NCI-H524 (cell line): ENCODE results near the gene POLR1D.
"Not testable (repeated sequence)": the region's sequence is repeated elsewhere in the genome, so short reads cannot be mapped to it uniquely, and the experiment has no call there.

Source experiments
- DNase-seq, 2 experiments: peaks; one replicate each; lab custom pipeline; 2025; lab: John Stamatoyannopoulos, UW

Gene POLR1D

GRCh38 chr13:27617881-27618321, 3.8 kb upstream of the POLR1D start:
- DNase-seq: no peak

DNA sequence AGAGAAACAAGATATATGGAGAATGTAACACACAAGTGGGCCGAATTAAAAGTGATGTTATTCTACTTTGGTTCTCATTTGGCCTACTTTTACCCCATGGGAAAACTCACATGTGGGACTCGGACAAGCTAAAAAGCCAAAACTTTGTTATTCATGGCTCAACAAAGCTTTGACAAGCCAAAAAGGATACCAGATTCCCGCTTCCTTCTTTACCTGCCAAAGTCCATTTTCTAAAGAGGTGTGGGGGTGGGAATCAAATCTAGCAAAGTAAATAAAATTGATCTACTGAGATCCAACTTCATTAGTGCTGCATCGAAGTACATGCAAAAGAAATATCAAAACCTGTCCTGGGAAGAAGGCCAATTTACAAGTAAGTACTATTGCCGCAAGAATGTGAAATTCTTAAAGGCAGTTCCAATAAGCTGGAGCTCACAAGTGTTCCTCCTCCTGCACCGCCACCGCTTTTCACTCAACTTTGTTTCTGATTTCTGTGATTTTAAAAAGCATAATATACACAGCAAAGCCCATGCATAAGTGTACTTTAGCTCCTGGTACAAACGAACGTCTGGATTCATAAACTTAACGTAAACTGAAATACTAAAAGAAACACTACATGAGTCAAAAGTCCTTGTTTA, 2.5 kb upstream of the POLR1D start:
- no peak for DNase-seq

GRCh38 chr13:27619728-27620376, 1.8 kb upstream of the POLR1D start:
- DNase-seq: peak; percentile 14 to 61

DNA sequence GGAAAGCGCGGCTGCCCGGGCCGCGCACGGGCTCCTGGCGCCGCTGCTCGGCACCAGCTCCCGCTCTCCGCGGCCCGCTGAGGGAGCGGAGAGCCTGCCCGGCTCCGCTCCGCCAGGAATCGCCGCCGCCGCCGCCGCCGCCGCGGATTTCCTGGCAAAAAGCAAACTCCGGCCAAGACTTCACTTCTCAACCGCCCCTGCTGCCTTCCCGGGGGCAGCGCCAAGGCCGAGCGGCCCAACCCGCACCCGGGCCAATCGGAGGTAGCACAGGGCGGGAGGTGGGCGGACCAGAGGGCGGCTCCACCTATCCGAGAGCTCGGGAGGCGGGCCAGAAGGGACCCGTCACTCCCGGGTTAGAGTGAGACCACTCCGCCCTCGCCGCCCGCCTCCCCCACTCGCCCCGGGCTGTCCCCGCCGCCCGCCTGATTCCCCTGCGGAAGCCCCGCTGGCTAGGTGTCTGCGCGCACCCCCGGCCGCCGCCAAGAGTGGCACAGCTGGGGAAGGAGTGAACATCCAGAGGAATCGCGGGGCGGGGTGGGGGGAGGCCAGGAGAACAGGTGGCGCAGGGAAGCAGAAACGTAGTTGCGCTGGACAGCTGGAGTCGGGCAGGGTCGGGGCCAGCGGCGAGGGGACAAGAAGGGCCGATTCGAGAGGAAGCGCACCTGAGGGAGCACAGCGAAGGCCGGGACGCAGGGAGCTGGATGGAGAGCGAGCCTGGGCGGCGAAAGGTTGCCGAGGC, 1.1 kb upstream of the POLR1D start, which contains the start of gene LNX2:
TSS of gene LNX2 (minus strand) at position 153 of the 739 bp plus-strand sequence. CDS start 38,826 bp downstream, outside the sequence.
- DNase-seq: peak; percentile 97 to 98

DNA sequence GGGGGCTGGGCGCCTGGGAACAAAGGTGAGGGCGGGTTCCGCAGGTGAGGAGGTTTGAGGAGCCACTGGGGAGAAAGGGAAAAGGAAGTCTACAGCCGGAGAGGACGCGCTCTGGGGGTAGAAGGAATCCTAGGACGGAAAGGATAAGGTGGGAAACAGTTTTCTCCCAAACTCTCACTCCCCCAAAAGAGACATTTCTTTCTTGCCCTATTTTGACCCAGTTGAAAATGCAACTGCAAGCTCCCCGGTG, 651 bp upstream of the POLR1D start:
- no peak for DNase-seq

DNA sequence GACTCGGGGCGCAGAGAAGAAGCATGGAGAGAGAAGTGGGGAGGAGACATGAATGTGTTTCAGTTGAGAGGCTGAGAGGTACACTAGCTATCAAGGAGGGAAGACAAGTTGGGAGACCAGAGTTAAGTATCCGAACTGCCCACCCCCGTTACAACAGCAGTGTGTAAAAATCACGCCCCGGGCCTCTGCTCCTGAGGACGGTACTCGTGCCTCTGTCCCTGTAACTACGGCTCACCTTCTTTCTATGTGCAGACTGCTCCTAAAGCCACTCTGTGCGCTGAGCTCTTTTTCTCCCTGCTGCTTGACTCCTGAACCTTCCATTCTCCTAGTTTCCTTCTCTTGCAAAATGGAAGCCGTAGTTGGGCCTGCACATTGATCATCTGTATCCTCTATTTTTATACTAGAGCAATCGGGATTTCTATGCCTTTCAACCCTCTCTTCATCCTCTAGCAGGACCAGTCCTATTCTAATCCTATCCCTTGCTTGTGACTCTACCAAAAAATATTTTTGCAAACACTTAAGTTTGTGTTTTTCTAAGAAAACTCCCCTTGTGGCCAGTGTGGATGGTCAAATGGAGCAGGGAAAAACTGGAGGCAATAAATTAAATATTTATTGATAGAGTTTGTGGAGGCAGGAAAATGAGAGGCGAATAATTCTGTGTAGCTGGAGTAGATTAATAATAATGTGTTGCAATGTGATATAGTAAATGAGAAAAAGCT, 569 bp downstream of the POLR1D start:
- DNase-seq: peak; percentile 49 to 57

GRCh38 chr13:27622881-27623280, 1.2 kb downstream of the POLR1D start:
- DNase-seq: no peak

- DNase-seq: no peak
Measured at GRCh38 chr13:27624071-27624470, 2.4 kb downstream of the POLR1D start.

DNA sequence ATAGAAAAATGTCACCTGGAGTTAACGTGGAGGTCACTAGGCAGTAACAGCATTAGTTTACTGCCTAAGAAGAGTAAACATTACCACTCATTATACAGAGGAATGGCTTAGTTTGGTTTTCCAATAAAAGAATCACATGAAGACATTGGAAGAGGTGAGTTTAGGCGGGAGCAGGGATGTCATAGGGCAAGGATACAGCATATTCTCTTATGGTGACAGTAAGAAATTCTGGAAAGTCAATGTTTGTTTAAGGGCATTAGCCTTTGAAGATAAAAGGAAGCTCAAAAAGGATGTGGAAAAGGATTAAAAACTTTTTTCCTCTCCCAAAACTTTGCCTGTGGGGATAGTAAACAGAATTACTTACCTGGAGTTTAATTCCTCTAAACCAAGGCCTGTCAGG, 4.1 kb downstream of the POLR1D start:
- DNase-seq: no peak

- DNase-seq: no peak
Measured at GRCh38 chr13:27627380-27627779, 5.7 kb downstream of the POLR1D start.

- DNase-seq: no peak
Measured at GRCh38 chr13:27628081-27628480, 6.4 kb downstream of the POLR1D start.

DNA sequence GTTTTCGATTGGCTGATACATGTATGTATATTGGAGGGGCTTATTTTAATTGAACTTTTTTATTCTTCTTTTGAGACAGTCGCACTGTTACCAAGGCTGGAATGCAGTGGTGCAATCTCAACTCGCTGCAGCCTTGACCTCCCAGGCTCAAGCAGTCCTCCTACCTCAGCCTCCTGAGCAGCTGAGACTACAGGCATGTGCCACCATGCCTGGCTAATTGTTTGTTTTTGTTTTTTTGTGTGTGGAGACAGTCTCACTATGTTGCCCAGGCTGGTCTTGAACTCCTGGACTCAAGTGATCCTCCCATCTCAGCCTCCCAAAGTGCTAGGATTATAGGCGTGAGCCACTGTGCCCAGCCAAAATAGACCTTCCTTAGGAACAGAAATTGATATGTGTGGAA, 7.1 kb downstream of the POLR1D start:
- DNase-seq: not testable (repeated sequence)

DNA sequence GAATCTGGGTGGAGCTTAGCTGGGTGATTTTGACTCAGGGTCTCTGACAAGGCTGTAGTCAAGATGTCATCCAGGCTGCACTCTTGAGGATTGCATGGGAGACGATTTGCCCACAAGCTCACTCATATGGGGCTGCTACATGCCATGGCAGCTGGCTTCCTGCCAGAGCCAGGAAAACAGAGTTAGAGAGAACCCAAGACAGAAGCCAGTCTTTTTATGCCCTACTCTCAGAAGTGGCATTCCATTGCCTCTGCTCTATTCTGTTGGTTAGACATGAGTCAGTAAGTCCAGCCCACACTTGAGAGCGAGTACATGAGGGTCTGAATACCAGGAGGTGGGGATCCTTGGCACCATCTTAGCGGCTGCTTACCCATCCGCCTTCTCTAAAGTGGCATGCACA, 9.5 kb downstream of the POLR1D start:
- DNase-seq: no peak

- no peak for DNase-seq
Measured at GRCh38 chr13:27631665-27632064, 10.0 kb downstream of the POLR1D start.

GRCh38 chr13:27632214-27632613, 10.5 kb downstream of the POLR1D start:
- no peak for DNase-seq

DNA sequence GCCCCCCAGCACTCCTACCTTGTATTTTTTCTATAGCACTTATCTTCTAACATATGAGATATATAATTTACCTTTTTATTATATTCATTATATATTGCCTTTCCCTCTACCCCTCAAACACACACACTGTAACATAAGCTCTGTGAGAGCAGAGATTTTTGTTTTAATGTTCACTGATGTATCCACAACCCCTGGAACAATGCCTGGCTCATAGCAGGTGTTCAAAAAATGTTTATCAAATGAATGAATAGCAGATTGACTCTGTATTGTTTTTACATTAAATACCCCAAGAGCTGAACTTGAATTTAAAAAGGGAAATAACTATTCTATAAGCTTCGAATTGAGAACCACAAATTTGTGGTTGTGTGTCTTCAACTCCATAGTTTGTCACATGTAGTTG, 11.0 kb downstream of the POLR1D start:
- DNase-seq: no peak

DNA sequence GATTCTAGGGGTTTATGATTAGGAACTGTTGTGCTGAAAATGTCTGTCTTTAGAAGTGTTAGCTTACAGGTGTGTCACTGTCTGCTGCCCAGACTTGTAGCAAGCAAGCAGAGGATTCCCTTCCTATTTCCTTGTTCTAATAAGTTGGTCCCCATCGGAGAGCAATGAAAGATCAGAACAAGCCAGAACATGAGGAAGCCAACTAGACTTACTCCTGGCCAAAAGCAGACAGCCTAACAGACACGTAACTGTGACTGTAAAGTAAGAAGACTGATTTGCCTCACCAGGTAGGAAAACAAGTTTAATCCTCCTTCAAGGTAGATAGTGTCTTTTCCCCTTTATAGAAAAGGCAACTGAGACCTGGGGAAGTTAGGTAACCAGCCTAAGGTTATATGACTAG, 12.5 kb downstream of the POLR1D start:
- no peak for DNase-seq

DNA sequence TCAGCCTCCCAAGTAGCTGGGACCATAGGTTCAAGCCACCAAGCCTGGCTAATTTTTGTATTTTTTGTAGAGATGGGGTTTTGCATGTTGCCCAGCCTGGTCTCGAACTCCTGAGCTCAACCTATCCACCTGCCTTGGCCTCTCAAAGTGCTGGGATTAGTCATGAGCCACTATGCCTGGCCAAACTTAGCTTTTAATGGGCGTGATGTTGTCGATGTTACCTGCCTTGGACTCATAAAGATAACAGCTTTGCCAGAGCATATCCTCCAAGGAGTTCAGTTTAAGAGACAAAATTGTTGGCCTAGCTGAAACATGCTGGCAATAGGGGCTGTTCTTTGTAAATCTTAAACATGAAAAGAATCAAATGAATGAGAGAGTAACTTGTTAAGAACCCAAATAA, 13.1 kb downstream of the POLR1D start:
- no peak for DNase-seq

DNA sequence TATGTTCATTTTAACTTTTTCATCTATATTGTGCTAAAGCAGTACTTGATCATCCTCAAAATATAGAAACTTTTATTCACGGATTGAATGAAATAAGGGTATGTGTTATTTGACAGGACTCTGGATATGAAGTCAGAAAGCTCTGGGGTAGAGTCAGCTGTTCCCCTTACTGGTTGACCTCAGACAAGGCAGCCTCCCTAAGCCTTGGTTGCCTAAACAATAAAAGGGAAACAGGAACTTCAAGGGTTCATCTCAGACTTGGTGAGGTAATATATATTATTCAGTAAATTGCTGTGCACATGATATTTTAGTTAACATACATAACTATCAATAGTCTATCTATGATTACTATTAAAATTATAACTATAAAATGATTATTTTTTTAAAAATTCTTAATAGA, 13.6 kb downstream of the POLR1D start:
- DNase-seq: no peak

DNA sequence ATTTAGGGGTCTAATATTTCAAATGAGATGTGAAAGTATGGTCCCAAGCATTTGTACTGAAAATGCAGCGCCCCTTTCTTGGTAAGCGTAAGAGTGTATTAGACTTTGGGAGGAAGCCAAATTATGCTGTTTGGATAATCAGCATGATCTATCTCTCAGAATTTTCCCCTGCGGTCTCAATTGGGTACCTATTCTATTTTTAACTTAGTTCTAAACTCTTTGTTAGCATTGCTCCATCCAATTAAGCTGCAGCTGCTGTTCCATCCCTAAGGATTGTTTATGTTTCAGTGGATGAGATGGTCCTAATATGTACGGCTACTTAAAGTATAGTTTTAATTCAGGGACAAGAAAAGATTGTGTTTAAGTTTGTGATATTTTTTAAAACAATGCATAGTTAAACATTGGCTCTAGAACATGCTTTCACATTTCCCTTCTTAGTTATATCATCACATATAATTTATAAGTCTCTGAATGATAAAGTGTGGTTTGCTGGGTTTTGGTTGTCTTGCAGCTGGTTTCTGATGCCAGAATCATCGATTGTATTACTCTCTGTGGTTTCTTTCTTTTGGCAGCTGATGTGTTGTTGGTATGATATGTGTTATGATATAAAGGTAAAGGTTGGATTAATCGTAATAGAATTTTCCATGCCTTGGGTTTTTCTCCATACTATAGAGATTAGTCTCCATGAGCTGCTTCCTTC, 15.0 kb downstream of the POLR1D start:
- no peak for DNase-seq

DNA sequence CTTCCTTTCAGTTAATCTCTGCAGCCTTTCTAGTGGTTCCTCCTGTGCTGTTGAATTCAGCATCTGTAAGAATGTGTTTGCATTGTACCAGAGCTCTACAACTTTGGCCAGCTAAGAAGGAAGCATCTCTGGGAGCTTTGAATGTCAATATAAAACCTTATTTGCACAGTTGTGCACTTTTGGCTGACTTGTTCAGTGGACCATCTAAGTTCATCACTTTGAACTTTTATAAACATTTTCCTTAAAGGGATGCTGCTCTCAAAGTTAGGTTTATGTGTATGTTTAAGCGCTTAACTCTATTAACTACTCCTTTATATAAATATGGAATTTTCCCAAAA, 15.6 kb downstream of the POLR1D start:
- no peak for DNase-seq

DNA sequence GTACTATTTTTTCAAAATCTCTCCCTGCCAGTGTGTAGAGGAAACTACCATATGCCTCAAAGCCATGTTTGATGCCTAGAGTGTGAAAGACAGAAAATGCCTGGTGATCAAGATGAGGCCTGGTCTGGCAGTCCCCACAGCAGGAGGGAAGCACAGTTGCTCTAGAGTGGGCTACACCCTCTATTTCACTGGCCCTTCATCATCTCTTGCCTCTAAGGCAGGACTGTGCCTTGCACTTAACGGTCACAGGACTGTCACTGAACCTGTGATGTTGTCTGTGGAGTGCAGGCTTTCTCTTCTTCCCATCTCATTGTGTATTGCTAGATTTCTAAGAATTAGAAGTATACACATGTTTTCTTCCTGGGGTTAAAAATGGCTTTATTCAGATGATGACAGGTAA, 16.3 kb downstream of the POLR1D start:
- DNase-seq: no peak
